ENCODE results near the gene UBE2G1.
"Not testable (repeated sequence)": the region's sequence is repeated elsewhere in the genome, so short reads cannot be mapped to it uniquely, and the experiment has no call there.

UBE2G1 gene

DNA sequence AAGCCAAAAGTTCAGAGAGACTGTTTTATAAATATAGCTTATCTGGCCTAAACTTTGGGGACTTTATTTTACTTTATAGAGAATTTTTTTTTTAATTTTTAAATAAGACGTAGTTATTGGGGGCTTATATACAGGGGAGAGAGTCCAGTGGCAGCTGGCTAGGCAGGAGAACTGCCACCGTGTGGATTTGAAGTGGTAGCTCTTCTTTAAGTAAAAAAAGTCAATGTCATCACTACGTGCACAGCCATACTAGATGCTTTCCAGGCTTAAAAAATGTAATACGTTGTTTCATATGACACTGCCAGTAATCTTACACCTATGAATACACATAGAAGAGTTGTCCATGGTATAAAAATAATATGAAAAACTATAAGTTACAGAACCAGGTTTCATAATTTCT, 70.8 kb downstream of the UBE2G1 start:
- no peak for FAIRE-seq

DNA sequence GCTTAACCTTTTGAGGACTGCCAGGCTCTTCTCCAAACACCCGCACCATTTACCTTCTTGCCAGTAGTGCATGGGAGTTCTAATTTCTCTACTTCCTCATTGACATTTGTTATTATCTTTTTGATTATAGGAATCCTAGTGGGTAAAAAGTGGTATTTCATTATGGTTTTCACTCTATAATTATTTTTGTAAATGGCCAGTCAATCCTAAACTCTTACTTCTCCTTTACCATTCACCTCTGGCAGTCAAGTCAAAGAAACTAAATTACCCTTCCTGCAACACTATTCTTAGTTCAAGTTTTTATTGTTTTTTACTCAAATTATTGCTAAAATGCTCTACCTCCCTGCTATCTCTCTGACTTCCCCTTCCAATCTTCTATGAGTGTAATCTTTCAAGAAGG, 72.9 kb downstream of the UBE2G1 start:
- FAIRE-seq: no peak

DNA sequence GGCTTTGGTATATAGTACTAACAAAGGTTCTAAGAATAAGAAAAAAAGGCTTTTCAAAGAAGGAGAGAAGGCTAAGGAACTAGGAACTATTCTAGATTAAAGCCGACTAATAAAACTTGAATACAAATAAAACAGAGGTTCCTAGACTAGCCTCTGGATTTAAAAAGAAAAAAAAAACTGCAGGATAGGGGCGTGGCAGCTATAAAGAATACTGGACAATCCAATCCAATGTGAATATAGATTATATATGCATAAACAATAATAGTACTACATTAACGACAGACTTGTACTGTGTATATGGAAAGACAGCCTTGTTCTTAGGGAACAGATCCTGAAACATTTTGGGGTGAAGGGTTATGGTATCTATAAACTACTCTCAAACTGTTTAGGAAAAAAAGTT, 78.8 kb downstream of the UBE2G1 start:
- FAIRE-seq: no peak

DNA sequence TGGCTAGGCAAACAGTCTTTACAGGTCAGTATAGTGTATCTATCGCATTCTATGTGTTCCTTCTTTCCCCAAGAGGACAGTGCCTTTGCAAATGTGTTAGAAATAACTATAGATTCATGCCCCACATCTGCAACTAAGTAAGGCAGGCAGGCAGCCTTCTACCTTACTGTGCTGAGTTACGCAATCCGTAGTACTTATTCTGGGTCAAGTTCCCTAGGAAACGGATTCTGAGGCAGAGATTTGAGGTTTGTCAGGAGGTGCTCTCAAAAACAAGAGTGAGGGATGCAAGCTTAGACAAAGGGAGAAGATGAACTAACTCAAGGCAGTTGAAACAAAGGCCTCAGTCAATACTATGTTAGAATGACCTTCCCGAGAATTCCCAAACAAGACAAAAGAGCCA, 90.0 kb downstream of the UBE2G1 start:
- FAIRE-seq: no peak

DNA sequence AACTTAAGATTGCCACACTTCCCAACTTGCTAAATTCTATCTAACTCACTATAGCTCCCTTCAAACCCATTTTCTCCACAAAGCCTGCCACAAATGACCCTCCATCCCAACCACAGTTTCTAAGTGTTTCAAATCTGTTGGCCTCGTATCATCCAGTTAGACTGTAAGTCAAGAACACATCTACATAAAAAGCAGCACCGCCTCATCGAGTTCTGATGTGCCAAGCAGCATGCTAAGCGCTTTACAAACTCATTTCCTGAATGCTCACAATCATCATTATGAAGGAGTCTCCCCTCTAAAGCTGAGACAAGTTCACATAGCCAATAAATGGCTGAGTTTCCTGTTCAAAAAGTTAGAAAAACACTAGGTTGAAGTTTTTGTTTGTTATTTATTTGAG, 93.5 kb downstream of the UBE2G1 start:
- FAIRE-seq: no peak

DNA sequence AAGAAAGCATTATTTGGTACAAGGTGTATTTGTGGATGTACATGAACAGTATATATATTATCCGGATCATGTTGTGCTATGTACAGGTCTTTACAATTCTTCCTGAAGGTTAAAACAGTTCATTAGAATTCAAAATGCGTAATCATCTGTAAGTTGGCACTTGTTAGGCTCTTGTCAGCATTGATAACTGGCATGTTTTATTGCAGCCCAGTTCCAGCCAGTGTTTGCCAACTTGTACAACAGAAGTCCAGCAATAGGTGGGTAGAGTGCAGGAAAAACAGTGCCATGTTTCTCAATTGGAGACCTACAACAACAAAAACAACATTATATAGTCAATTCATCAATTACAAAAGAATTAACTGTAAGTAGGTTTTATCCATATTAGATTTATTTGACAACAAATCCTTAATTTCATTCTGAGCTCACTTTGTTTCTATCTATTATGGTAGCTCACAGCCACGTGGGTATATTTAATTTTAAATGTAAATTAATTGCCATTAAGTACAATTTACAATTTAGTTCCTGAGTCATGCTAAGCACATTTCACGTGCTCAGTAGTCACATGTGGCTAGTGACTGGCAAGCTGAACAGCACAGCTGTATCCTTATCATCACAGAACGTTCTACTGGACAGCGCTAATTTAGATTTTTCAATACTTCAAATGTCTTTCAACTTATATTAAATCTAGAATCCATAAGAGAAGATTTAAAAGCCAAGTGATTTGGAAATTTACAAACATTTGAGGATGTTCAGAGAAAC, 94.1 kb downstream of the UBE2G1 start:
- FAIRE-seq: no peak

DNA sequence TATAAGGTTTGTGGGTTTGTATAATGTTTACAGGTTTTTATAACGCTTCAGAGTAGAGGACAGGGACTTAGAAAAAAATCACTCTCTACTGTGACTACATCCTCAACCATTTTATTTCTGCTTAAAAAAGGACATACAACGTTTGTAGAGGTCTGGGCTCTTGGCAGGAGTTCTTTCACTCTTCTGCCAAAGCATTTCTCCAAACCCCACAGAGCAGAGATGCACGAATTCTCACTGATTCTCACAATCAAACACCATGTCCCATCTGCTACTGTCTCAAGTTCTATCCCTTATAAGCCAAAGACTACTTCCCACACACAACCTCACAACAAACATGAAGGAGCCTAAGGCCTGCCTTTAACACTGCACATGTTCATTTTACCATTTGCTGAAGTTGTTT, 95.7 kb downstream of the UBE2G1 start:
- no peak for FAIRE-seq

DNA sequence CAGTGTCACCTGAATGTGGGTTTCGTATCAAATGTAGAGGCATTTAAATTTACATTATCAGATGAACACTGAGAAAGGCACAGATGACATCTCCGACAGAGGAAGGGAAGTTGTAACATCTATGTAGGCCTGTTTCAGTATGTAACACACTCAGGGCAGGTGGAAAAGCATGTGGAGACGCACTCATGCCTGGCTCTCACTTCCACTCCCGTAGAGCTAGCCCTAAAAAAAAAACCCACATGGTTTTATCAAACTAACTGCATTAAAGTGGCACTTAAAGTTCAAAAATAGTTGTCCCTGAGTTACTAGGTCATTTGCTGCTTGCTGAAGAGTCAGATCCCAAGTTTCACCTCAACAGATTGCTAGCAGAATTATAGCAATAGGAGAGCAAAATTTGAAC, 96.6 kb downstream of the UBE2G1 start:
- no peak for FAIRE-seq

DNA sequence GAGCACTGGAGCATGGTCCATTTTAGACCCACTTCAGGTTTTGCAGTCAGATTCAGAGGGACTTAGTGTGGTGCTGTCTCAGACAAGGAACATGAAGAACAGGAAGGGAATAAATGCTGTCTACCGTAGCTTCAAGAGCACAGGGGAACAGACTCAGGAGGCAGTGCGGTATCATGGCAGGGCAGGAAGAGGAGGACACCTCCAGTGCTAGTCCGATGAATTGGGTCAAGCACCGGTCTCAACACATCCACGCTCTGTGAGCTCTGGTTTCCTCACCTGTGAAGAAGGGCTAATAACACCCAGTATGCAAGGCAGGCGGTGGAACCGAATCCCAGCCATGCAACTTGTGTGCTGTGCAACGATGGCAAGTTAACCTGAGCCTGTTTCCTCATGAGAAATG, 99.1 kb downstream of the UBE2G1 start:
- no peak for FAIRE-seq

DNA sequence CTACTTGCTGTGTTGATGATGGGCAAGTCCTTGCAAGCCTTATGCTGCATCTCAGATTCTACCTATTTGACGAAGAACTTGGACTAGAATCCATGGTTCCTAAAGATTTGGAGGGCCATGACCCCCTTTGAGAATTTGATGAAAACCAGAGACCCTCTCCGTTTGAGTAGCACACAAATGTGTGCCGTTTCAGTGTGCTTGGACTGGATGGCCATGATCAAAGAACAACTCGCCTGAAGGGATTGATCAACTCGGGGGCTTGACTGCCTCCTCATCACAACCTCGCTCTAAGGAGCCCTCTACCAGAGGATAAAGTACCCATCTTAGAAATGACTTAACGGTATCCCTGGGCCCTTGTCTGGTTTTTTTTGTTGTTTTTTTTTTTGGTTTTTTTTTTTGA, 99.9 kb downstream of the UBE2G1 start:
- FAIRE-seq: no peak

DNA sequence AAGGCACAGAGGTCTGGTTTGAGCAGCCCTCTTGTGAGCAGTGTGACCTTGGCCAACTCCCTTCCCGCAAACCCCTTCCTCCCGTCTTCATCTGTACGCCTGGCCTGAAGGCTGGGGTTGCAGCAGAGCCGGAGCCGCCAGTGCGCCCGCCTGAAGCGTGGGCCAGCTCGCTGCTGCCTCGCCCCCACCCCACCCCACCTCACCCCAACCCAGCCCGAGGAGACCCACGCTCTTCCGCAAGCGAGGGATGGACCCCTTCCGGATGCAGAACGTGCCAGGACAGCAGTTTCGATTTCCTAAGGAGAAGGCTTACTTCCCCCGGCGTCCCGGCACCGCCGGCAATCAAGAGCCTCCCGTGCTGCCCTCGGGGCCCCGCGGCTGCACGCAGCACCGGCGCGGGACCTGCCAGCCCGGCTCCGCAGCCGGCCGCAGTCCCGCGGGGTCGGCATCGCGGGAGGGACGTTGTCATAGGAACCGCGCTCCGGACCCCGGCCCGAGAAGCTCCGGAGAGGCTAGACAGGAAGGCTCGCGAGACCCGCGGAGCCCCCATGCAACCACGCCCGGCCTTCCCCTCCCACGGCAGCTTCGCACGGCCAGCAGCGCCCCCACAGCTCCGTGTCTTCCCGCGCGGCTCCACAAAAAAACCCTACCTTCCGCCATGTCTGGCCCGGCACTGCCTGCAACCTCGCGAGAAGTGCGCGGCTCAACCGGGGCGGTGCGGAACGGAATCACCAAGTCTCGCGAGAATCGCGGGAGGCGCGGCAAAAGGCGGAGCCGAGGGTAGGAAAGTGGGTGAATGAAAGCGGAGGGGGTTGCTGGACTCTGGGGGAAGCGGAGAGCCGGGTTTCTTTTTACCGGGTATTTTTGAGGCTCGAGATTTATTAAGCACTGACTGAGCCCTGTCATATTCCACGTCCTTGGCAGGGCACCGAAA, 102.9 kb downstream of the UBE2G1 start, which contains the start of gene ANKFY1:
Gene ANKFY1 (minus strand): TSS at position 698 of the 934 bp plus-strand sequence. CDS start 38 bp downstream, at position 660.
- FAIRE-seq: no peak

DNA sequence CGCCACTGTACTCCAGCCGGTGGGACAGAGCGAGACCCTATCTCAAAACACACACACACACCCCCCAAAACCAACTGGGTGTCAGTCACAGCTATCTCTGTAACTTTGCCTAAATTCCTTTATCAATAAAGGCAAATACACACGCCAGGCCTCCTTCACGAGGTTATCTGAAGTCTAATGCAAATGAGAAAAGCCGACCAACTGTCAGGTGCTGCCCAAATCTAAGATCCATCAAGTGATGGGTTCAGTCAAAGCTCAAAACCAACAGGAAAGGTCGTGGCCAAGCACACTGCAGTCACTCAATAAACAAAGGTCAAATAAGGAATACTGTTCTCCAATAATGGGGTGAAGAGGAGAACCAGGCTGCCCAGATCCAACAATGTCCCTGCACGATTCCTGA, 103.8 kb downstream of the UBE2G1 start:
- FAIRE-seq: no peak

DNA sequence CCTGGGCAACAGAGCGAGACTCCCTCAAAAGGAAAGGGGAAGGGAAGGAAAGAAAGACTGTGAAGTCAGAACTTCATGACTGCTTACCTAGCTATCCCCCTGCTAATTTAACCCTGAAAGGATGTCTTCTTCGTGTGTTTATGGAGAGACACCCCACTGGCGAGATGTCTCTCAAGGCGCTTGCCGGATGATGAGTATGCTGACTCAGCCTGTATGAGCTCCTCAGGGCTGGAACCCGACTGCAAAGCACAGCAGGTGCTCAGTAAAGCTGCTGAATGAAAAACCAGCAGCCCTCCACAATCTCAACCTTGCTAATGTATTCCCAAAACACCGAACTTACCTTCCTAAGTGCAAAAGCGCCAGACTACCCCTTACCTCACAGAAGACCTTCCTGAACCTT, 105.0 kb downstream of the UBE2G1 start:
- no peak for FAIRE-seq

DNA sequence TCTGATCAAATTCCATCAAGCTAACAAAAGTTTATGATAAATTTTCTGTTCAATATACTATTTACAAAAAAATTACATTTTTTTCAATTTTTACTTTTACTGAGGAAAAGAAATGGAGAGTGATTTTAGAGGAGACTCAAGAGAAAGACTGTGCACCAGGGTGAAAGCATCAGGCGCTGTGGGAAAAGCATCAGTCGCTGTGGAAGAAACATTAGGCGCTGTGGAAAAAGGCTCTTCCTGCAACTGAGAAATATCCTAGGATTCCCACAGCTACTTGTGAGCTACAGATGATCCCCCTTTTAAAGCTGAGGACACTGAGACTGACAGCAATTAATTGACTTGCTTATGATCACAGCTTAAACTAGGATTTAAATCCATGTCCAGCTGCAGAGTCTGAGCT, 107.6 kb downstream of the UBE2G1 start:
- FAIRE-seq: no peak

DNA sequence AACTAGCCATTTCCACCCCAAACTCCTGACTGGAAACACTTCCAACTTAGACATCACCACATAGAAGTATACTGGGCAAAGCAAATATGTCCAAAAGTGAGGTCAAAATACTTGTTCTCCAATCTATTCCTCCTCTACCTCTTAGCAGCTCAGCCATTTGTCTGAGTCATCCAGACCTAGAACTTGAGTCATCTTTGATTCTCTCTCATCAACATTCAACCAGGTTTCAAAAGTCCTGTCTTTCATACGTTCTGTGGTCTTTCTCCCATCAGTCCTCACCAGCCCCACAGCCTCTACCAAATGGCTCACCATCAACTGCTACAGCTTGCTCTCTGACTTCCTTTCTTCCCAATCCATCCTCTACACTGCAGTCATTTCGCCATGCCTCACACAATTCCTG, 109.5 kb downstream of the UBE2G1 start:
- FAIRE-seq: no peak

DNA sequence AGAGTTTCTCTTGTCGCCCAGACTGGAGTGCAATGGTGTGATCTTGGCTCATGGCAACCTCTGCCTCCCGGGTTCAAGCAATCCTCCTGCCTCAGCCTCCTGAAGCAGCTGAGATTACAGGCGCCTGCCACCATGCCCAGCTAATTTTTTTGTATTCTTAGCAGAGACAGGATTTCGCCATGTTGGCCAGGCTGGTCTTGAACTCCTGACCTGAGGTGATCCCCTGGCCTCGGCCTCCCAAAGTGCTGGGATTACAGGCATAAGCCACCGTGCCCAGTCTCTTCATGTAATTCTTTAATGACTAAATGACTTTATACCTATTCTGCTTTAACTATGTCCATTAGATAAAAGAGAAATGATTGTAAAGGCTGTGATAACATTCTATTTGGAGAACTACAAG, 111.2 kb downstream of the UBE2G1 start:
- FAIRE-seq: not testable (repeated sequence)

DNA sequence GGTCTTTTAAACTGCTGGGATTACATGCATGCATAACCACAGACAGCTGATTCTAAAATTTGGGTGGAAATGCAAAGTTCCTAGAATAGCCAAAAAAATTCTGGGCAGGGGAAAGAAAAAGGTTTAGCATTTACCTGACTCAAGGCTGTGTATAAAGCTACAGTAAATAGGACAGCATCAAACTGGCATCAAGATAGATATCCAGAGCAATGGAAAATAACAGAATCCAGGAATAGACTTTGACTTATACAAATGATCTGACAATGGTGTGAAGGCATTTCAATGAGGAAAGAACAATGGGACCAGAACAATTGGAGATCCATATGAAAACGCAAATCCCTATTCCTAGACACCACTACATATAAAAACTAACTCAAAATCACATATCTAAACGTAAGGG, 115.6 kb downstream of the UBE2G1 start:
- FAIRE-seq: no peak

DNA sequence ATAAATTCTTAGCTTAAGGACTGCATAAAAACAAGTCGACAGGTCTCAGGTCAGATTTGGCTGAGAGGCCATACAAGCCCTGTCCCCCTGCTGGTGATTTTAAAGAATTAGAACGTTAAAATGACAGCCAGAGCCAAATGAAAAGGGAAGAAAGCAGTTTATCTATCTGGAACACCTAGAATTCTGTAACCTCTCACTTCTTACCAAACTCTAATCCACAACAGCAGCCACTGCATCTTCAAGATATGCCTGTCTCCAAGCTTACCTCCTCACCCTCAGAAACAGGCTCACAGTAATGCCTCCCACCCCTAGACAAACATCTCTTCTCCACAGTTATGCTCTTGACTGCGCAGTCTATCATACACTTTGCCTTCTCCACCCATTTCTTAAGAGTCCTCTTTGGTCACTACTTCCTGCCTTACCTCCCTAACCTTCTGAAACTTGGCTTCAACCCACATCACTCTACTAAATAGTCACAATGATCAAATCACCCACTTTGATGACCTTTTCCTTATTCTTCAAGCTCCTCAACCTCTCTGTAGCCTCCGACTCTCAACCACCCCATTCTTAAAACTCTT, 116.9 kb downstream of the UBE2G1 start:
- FAIRE-seq: no peak

DNA sequence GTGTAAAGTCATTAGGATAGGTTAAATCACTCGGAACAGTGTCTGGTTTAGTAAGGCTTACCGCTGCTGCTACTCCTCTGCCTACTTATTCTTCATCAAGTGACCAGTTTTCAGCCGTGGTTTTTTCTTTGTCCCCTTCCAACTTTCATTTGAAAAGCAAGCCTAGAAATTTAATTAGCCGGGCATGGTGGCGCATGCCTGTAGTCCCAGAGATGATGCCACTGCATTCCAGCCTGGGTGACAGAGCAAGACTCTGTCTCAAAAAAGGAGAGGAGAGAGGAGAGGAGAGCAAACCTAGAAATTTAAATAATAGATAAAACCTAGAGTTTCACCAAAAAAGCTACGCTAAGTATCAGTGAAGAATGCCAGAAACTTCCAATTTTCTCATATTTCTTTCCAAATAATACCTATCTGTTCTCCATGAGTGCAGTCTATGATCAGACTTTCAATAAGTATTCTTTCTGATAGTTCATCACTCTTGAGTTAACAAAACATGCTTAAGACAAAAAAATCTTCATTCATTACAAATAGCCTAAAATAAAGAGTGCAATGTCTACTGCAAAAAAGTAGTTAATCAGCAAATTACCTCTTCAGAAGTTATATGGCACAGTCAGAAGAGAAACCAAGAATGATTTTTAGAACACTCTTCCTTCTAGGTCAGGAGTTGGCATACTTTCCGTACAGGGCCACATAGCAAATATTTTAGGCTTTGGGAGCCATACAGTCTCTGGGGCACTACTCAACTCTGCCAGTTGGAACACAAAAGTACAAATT, 117.8 kb downstream of the UBE2G1 start:
- FAIRE-seq: no peak

DNA sequence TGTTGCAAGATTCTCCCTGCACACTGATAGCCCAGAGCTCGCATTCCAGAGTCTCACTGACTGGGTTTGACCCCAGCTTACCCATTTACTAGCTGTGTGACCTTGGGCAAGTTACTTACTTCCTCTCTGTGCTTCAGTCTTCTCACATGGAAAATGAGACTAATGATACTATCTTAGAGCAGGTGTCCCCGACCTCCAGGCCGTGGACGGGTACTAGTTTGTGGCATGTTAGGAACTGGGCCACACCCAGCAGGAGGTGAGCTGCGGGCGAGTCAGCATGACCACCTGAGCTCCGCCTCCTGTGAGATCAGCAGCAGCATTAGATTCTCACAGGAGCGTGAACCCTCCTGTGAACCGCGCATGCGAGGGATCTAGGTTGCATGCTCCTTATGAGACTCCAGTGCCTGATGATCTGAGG, 118.5 kb downstream of the UBE2G1 start:
- no peak for FAIRE-seq

DNA sequence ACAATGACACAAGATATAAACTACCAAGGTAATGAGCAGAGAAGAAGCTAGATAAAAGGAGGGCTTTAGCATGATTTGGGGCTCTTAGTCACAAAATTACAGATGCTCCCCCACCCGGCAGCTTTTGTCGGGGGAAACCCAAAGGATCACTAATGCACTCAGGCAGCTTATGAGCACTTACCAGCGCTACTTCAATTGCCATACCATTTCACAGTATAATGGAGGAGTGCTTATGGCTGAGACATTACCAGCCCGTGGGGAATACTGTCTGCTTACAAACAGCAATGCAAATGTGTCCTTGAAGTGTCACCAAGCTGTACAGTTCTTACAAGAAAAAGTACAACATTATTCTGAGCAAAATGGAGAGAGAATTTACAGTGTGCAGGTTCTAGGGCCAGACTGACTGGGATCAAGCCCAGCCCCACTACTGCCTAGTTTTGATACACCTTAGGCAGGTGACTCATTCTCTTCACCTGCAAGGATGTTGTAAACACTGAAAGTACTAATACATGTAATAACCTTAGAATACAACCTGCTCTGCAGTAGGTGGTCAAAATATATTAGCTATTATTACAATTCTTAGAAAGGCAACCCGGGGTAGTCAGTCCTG, 119.0 kb downstream of the UBE2G1 start:
- FAIRE-seq: no peak

DNA sequence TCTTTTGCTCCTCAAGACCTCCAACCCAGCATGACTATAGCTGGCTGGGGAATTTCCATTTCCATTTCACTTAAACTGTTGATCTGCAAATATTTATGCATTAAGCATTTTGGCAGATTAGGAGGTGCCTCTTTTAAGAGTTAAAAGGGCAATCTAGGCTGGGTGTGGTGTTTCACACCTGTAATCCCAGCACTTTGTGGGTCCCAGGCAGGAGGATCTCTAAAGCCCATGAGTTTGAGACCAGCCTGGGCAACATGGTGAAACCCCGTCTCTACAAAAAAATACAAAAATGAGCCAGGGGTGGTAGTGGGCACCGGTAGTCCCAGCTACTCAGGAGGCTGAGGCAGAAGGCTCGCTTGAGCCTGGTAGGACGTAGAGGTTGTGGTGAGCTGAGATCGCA, 119.8 kb downstream of the UBE2G1 start:
- FAIRE-seq: no peak

DNA sequence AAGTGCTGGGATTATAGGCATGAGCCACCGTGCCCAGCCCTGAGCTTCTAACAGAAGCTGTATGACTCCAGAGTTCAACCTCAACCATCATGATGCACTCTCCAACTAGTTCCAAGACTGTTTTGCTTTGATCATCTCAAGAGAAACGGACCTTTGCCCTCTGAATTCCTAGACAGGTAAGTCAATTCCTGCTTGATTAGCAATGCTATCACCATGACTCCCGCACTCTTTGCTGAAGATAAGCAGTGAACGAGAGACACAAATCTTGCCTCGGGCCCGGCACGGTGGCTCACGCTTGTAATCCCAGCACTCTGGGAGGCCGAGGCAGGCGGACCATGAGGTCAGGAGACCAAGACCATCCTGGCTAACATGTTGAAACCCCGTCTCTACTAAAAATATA, 124.9 kb downstream of the UBE2G1 start:
- FAIRE-seq: no peak
